ENCODE measurements around the gene FBXL19. TPM values are rescaled to one million over a fixed set of nuclear protein-coding genes. Genes with fewer than 3 reads are reported as not detected.

The FBXL19 gene
- total and polyA plus RNA-seq, 2 of the 8 experiments (the other 6 are each of a cell fraction or from before 2014, with no cell fraction given), result 47.2 to 72.2 TPM

- no peak for TF ChIP-seq CHD2 (IDR thresholded peaks at IDR 0.05; ENCODE audit: low read length)
Measured at GRCh38 chr16:30903596-30903995, 19.8 kb upstream of the FBXL19 start (continued).
